H1 (cell line): ENCODE results near the gene ZBTB47. TPM values are rescaled to one million over a fixed set of nuclear protein-coding genes. Genes with fewer than 3 reads are reported as not detected.

Experiments used
- POLR2AphosphoS5 ChIP-seq: IDR thresholded peaks from 2 replicates; pipeline ENCODE4 v1.6.1; 2011; ENCODE audit warnings: low read depth, low read length
- polyA plus RNA-seq, 7 experiments: library from polyadenylated mRNA; depleted of rRNA in 3 of 7; stranded (reverse) in 5 of 7; unstranded in 2 of 7; fragments of >200 nt in 5 of 7; fragments of 200-250 nt in 2 of 7; gene quantifications; 1 replicate in 5 of 7; 2 replicates in 1 of 7; 4 replicates in 1 of 7; pipeline versions ENCODE4 v1.2.1 to v1.2.3, GENCODE V29; 2011 to 2013; ENCODE audit warnings: missing spikeins in 2 of 7, mixed read lengths in 2 of 7
- total RNA-seq: library from RNA; stranded (reverse); fragmentation: NEBNext Ultra II Directional; extraction: Animal tissue kit (Norgen Biotek cat#: 25700); gene quantifications from 2 replicates; pipeline ENCODE4 v1.2.1, GENCODE V29; 2021
- TF ChIP-seq, protein P1 (sequence below), 3 experiments: IDR thresholded peaks; 1 replicate in 2 of 3; 2 replicates in 1 of 3; pipeline versions ENCODE4 v1.5.1 to v1.6.1; 2011; ENCODE audit warnings: low read length in 3 of 3, mild to moderate bottlenecking in 3 of 3, inconsistent platforms in 2 of 3, low read depth in 1 of 3, moderate library complexity in 1 of 3; ENCODE audit not compliant: insufficient read depth in 1 of 3; ENCODE audit errors: control extremely low read depth in 1 of 3
- TF ChIP-seq, protein P2 (sequence below): IDR thresholded peaks from 2 replicates; pipeline ENCODE4 v1.6.1; 2011; ENCODE audit warnings: low read length, improper control_type of control experiment

The ZBTB47 gene
- total and polyA plus RNA-seq, 2 of the 8 experiments (the other 6 are each of a cell fraction or from before 2014, with no cell fraction given) = 2.8 to 4.1 TPM

DNA sequence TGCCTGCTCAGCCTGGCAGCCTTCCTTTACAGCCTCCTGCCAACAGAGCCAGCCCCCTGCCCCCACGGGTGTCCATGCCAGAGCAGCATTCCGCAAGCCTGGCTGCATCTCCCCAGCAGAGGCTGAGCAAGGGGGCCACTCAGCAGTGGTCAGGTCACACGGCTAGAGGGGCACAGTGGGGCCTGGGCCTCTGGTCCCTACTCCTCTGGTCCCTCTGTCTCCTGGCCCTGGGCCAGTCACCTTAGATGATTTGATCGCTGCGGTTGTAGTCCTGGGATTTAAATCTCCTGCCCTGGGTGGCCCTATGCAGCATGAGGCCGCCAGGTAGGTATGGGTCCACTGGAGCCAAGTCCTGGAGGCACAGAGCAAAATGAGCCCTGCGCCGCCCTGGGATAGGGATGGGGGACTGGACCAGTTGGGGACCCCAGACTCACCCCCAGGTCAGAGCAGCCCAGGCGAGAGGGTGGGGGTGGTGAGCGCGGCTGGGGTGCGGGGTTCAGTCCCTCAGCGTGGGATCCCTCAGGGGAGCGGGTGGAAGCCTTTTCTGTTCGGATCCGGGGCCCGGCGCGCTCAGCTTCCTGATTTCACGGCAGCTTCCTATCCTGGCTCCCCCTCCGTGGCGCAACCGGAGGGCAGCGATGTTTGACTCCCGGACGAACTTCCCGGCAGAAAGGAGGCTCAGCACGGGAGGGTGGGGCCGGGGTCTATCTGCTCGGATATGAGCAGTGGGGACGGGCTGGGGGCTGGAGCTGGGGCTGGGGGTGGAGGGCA lies at the start of gene ZBTB47 (continued):
- TF ChIP-seq, protein P1, sequence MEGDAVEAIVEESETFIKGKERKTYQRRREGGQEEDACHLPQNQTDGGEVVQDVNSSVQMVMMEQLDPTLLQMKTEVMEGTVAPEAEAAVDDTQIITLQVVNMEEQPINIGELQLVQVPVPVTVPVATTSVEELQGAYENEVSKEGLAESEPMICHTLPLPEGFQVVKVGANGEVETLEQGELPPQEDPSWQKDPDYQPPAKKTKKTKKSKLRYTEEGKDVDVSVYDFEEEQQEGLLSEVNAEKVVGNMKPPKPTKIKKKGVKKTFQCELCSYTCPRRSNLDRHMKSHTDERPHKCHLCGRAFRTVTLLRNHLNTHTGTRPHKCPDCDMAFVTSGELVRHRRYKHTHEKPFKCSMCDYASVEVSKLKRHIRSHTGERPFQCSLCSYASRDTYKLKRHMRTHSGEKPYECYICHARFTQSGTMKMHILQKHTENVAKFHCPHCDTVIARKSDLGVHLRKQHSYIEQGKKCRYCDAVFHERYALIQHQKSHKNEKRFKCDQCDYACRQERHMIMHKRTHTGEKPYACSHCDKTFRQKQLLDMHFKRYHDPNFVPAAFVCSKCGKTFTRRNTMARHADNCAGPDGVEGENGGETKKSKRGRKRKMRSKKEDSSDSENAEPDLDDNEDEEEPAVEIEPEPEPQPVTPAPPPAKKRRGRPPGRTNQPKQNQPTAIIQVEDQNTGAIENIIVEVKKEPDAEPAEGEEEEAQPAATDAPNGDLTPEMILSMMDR (IDR thresholded peaks at IDR 0.05; ENCODE audit: control extremely low read depth in 1 of 3, insufficient read depth in 1 of 3, low read depth in 1 of 3, low read length in 3 of 3) = no peak
- TF ChIP-seq, protein P2, sequence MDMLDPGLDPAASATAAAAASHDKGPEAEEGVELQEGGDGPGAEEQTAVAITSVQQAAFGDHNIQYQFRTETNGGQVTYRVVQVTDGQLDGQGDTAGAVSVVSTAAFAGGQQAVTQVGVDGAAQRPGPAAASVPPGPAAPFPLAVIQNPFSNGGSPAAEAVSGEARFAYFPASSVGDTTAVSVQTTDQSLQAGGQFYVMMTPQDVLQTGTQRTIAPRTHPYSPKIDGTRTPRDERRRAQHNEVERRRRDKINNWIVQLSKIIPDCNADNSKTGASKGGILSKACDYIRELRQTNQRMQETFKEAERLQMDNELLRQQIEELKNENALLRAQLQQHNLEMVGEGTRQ = no peak
- no peak for TF ChIP-seq POLR2AphosphoS5
- TF ChIP-seq, all 59 proteins: peak for 0
